NCI-H2196 (cell line): Measurements from ENCODE around the gene EFL1.

Source experiments
- DNase-seq: peaks from one replicate; lab custom pipeline; 2025; ENCODE audit not compliant: unreplicated experiment; lab: John Stamatoyannopoulos, UW

EFL1 gene

GRCh38 chr15:82093325-82093724 is 169.2 kb downstream of the EFL1 start:
- DNase-seq = no peak

- no peak for DNase-seq
These were observed 170.8 kb downstream of the EFL1 start for GRCh38 chr15:82091636-82092140.

- DNase-seq = no peak
These were observed 176.1 kb downstream of the EFL1 start for GRCh38 chr15:82086243-82086995.

- DNase-seq = peak; percentile 24
These were observed 180.4 kb downstream of the EFL1 start for GRCh38 chr15:82081914-82082762.

- DNase-seq = no peak
These were observed 181.8 kb downstream of the EFL1 start for GRCh38 chr15:82080774-82081173.
